Nephron progenitor cell (in vitro differentiated cells): Measurements from ENCODE around the gene PRPF6.

Experiments used
- DNase-seq: peaks from one replicate; pipeline ENCODE4 v3.0.0; 2021
- H3K27ac Mint-ChIP-seq: 2 replicates; pipeline ENCODE4 v1.8.0; 2021; ENCODE audit warnings: mild to moderate bottlenecking, moderate library complexity, mixed read lengths
- H3K27me3 Mint-ChIP-seq: 2 replicates; pipeline ENCODE4 v1.8.0; 2021; ENCODE audit warnings: mild to moderate bottlenecking, low read depth, mixed read lengths; ENCODE audit not compliant: poor library complexity
- H3K36me3 Mint-ChIP-seq: 2 replicates; pipeline ENCODE4 v1.8.0; 2021; ENCODE audit warnings: low read depth, mixed read lengths
- H3K4me1 Mint-ChIP-seq: 2 replicates; pipeline ENCODE4 v1.8.0; 2021; ENCODE audit warnings: mixed read lengths
- H3K4me3 Mint-ChIP-seq: 2 replicates; pipeline ENCODE4 v1.8.0; 2021; ENCODE audit warnings: mild to moderate bottlenecking, moderate library complexity, mixed read lengths
- H3K9me3 Mint-ChIP-seq: 2 replicates; pipeline ENCODE4 v1.8.0; 2021; ENCODE audit warnings: mild to moderate bottlenecking, moderate library complexity, mixed read lengths
- CTCF ChIP-seq: fragments of 200-600 bp; sonication (generic); IDR thresholded peaks from 2 replicates; pipeline ENCODE4 v1.5.0; 2021; ENCODE audit warnings: antibody characterized with exemption

Gene PRPF6

DNA sequence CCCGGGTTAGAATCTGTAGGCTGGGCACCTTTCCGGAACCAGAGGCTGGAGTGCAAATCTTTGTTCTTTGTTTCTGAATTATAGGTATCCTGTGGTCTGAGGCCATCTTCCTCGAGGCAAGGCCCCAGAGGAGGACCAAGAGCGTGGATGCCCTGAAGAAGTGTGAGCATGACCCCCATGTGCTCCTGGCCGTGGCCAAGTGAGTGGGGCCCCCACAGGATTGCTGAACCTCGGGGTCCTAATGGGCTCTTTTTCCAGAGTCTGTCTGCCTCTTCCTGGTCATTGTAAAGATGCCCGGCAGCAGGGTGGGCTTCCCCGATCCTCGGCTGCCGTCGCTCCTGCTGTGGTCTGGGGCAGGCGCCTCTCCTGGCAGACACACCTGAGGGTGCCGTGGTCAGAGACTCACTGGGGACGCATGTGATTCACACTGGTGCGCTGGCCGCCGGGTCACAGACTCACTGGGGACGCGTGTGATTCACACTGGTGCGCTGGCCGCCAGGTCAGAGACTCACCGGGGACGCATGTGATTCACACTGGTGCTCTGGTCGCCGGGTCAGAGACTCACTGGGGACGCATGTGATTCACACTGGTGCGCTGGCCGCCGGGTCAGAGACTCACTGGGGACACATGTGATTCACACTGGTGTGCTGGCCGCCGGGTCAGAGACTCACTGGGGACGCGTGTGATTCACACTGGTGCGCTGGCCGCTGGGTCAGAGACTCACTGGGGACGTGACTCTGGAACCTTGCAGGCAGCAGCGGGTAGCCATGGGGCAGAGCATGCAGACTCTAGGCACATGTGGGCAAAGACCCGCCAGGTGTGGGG, 48.6 kb downstream of the PRPF6 start:
- Mint-ChIP-seq H3K4me3 (no peak overlapping the region), H3K27me3 (peaks cover 6% of the 10 kb centered on the region), H3K9me3 (no peaks in the 10 kb centered on the region), H3K36me3 (peaks cover 62% of the 10 kb centered on the region), H3K27ac (no peak overlapping the region), H3K4me1 (peaks cover 4% of the 10 kb centered on the region)
- no peak for TF ChIP-seq CTCF
- DNase-seq: no peak

DNA sequence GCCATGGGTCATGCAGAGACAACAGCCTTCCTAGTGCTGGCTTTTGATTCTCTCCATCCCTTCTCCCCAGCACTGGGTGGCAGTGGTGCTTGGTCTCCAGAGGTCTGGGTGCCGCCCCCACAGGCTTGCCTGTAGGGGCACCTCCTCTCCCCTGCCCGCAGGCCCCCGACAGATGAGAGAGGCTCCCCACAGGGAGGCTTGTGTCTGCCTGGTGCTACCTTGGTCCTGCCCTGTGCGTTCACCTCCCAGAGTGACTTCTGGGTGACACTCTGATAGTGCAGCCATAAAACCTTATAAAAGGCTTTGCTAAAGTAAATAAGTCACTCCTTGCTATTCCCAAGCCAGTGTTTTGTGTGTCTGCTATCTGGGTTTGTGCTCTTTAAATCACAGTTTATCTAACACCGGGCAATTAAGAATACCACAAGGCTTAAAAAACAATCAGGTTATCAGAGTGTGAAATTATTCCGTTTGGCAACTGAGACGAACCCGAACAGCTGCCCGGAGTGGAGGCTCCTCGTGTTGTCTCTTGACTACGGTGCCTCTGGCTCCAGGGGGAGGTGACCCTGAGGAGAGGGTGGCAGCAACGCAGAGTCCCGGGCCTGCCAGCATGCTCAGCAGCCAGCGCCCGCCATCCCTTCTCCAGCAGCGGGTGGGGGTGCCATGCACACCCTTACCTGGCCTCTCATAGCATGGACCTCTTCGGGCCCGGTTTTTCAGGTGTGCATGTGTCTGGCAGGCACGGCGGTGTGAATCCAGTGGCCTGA, 49.6 kb downstream of the PRPF6 start:
- H3K36me3 Mint-ChIP-seq: peaks cover 59% of the 10 kb centered on the region
- H3K4me3 Mint-ChIP-seq: no peak overlapping the region
- peaks cover 7% of the 10 kb centered on the region for H3K27me3 Mint-ChIP-seq
- no peak for DNase-seq
- no peak for TF ChIP-seq CTCF
- peaks cover 15% of the 10 kb centered on the region for H3K4me1 Mint-ChIP-seq
- H3K9me3 Mint-ChIP-seq: no peaks in the 10 kb centered on the region
- H3K27ac Mint-ChIP-seq: no peak overlapping the region

DNA sequence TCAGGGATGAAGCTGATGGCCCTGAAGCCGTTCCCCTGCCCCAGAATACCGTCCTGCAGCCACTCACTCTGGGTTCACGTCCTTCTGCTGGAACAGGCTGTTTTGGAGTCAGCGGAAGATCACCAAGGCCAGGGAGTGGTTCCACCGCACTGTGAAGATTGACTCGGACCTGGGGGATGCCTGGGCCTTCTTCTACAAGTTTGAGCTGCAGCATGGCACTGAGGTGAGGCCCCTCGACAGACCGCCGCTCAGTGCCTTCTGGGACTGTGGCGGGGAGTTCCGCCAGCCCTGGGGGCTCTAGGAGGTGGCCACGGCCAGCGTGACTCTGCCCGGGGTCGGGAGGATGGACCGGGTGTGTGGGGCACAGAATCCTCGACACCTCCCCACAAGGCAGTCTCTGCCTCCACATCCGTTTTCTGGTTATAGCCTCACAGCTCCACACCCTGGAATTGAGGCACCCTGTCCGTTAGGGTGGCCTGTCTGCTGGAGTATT, 50.9 kb downstream of the PRPF6 start:
- Mint-ChIP-seq H3K4me3 (no peak overlapping the region), H3K9me3 (no peaks in the 10 kb centered on the region), H3K4me1 (peaks cover 28% of the 10 kb centered on the region), H3K27me3 (peaks cover 11% of the 10 kb centered on the region), H3K27ac (no peak overlapping the region), H3K36me3 (peaks cover 53% of the 10 kb centered on the region)
- DNase-seq: no peak
- no peak for TF ChIP-seq CTCF

DNA sequence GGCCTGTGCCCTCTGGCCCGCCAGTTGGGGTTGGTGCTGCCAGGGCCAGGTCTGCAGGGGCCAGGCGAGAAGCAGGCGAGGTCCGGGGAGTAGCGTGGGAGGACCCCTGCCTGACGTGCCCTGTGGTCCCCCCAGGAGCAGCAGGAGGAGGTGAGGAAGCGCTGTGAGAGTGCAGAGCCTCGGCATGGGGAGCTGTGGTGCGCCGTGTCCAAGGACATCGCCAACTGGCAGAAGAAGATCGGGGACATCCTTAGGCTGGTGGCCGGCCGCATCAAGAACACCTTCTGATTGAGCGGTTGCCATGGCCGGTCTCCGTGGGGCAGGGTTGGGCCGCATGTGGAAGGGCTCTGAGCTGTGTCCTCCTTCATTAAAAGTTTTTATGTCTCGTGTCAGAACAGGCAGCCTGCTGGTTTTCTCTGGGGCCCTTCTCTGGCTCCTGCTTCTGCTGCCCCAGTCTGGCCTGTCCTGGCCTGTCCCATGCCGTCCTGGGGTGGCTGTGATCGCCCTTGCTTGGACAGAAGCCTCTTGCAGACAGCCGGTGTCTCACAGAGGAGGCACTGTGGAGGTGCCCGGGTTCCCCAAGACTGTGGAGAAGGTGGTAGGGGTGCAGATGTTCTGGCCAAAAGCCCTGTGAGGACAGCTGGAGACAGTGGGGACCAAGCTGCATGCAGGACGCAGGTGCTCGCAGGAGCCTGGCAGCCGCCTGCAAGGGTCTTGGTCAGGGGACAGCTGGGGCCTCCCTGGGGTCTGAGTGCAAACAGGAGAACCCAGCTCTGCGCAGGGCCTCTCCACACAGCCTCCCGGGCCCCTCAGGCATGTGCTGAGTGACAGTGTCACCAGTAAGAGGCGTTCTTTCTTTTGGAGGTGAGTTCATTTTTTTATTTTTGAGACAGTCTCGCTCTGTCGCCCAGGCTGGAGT, 52.0 kb downstream of the PRPF6 start:
- no peak overlapping the region for H3K4me3 Mint-ChIP-seq
- TF ChIP-seq CTCF: no peak
- H3K27me3 Mint-ChIP-seq: peaks cover 20% of the 10 kb centered on the region
- H3K4me1 Mint-ChIP-seq: peaks cover 36% of the 10 kb centered on the region
- peaks cover 43% of the 10 kb centered on the region for H3K36me3 Mint-ChIP-seq
- no peak for DNase-seq
- no peaks in the 10 kb centered on the region for H3K9me3 Mint-ChIP-seq
- H3K27ac Mint-ChIP-seq: no peak overlapping the region

DNA sequence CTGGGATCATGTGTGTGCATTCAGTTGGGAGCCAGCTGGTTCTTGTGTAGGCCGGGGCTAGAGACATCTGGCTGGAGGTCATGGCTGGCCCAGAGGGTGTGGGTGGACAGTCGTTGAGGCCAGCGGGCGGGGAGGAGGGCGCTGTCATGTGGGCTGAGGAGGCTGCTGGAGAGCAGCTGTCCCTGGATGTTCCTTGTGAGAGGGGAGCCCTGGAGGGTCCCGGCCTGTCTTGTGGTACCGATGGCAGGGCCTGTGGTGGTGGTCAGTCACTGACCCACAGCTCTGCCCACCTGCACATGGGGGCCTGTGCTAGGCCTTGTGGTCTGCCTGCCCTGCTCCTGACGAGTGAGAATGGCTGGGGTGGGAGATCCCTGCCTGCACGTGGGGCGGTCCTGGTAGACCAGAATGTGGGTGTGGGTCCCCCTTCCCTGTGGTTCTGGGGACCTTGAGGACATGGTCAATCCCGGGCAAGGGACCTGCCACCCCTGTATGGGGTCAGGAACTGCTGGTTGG, 53.1 kb downstream of the PRPF6 start:
- Mint-ChIP-seq H3K4me1 (peaks cover 36% of the 10 kb centered on the region), H3K27ac (no peak overlapping the region), H3K36me3 (peaks cover 37% of the 10 kb centered on the region), H3K9me3 (no peaks in the 10 kb centered on the region), H3K4me3 (no peak overlapping the region), H3K27me3 (peaks cover 27% of the 10 kb centered on the region)
- no peak for TF ChIP-seq CTCF
- DNase-seq: no peak
